Measurements from ENCODE around the gene FYN. TPM values are rescaled to one million over a fixed set of nuclear protein-coding genes. Genes with fewer than 3 reads are reported as not detected.

Gene FYN
- total RNA-seq, 2 donors from 2014 or later: 25.7 to 83.1 TPM

- ATAC-seq: no peak
- H3K4me3 ChIP-seq: no peak overlapping the region
- no peaks in the 10 kb centered on the region for H3K36me3 ChIP-seq (replicated peaks in 1 of 2; ENCODE audit: insufficient read depth in 1 of 2, low read depth in 2 of 2)
- H3K9me3 ChIP-seq: no peaks in the 10 kb centered on the region
- H3K4me1 ChIP-seq: no peaks in the 10 kb centered on the region
- peak in 2 of 4 donors; percentile 9 to 42 for DNase-seq
- no peaks in the 10 kb centered on the region for H3K27me3 ChIP-seq
- intact Hi-C loops (cut with DNase I): no loop called here
- TF ChIP-seq CTCF (IDR thresholded peaks at IDR 0.05) (no peak), POLR2A (IDR thresholded peaks at IDR 0.05) (no peak)
- no peak overlapping the region for H3K27ac ChIP-seq
- WGBS, 2 donors: 49 to 73% methylated on average over 3 to 5 of the region's 5 CpGs
These were observed 45.6 kb upstream of the FYN start for GRCh38 chr6:111918825-111919224.

DNA sequence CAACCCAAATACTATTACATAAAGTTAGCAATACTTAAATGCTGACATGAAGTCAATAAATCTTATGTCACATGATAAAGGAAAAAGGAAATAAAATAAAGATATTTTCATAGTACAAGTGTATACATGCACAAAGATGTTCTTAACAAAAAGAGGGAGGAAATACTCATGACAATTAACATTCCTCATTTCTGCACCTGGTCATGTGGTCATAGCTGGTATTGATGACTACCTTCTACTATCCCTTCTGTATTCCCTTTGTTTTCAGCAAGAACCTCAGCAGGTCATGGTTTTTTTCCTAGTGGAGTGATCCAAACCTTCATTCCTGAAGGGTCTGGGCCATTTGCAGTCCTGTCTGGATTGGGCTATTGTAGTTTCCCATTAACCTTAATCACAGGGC, 43.5 kb upstream of the FYN start:
- Histone ChIP-seq H3K36me3 (replicated peaks in 1 of 2; ENCODE audit: insufficient read depth in 1 of 2, low read depth in 2 of 2) (no peaks in the 10 kb centered on the region), H3K4me3 (no peak overlapping the region), H3K9me3 (no peaks in the 10 kb centered on the region), H3K4me1 (no peaks in the 10 kb centered on the region), H3K27ac (no peak overlapping the region), H3K27me3 (no peaks in the 10 kb centered on the region)
- DNase-seq (no peak), ATAC-seq (no peak)
- TF ChIP-seq POLR2A (IDR thresholded peaks at IDR 0.05): no peak
- no peak for TF ChIP-seq CTCF (IDR thresholded peaks at IDR 0.05)
- intact Hi-C loops (cut with DNase I): no loop called here

DNA sequence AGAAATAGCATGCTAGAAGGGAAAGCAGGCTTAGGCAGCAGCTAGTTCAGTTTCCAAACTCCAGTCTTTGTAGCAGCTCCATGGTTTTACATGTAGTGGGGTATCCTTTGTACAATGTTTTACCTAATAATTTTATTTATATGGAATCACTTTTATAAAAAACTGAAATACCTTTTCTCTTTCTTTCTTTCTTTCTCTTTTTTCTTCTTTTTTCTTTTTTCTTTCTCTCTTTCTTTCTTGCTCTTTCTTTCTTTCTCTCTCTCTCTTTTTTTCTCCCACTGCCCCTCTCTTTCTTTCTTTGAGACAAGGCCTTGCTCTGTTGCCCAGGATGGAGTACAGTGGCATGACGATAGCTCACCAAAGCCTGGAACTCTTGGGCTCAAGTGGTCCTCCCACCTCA, 41.4 kb upstream of the FYN start:
- Histone ChIP-seq H3K9me3 (no peaks in the 10 kb centered on the region), H3K4me3 (no peak overlapping the region), H3K27me3 (no peaks in the 10 kb centered on the region), H3K27ac (no peak overlapping the region), H3K4me1 (no peaks in the 10 kb centered on the region), H3K36me3 (replicated peaks in 1 of 2; ENCODE audit: insufficient read depth in 1 of 2, low read depth in 2 of 2) (no peaks in the 10 kb centered on the region)
- ATAC-seq (no peak), DNase-seq (no peak)
- intact Hi-C loops (cut with DNase I): no loop called here
- TF ChIP-seq POLR2A (IDR thresholded peaks at IDR 0.05) (no peak), CTCF (IDR thresholded peaks at IDR 0.05) (no peak)
- 87 to 93% methylated on average over 1 of the region's 1 CpG for WGBS, 2 donors

GRCh38 chr6:111912904-111913303, 39.7 kb upstream of the FYN start:
- DNase-seq (no peak), ATAC-seq (no peak)
- H3K27ac ChIP-seq: no peak overlapping the region
- no peaks in the 10 kb centered on the region for H3K9me3 ChIP-seq
- intact Hi-C loops (cut with DNase I): no loop called here
- no peaks in the 10 kb centered on the region for H3K4me1 ChIP-seq
- WGBS, 2 donors: 86 to 92% methylated on average over 2 of the region's 2 CpGs
- TF ChIP-seq CTCF (IDR thresholded peaks at IDR 0.05): no peak
- TF ChIP-seq POLR2A (IDR thresholded peaks at IDR 0.05): no peak
- H3K4me3 ChIP-seq: no peak overlapping the region
- no peaks in the 10 kb centered on the region for H3K27me3 ChIP-seq
- H3K36me3 ChIP-seq (replicated peaks in 1 of 2; ENCODE audit: insufficient read depth in 1 of 2, low read depth in 2 of 2): no peaks in the 10 kb centered on the region

DNA sequence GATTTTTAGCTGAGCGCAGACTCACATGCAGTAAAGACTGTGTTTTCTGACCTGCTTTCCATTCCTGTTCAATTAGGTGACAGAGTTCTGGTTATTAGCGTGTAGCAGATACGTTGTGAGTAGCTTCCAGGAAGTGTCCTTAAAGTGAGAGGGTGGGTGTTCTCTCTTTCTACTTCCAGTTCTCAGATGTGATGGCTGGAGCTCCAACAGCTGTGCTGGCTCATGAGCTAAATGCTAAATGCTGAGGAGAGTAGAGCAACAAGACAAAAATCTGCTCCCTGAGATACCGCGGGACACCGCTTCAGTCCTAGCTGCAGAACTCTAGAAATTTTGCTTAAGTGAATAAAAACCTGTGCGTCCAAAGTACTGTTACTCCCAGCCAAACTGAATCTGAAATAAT, 38.2 kb upstream of the FYN start:
- no peaks in the 10 kb centered on the region for H3K27me3 ChIP-seq
- intact Hi-C loops (cut with DNase I): no loop called here
- H3K27ac ChIP-seq: no peak overlapping the region
- H3K9me3 ChIP-seq: no peaks in the 10 kb centered on the region
- ATAC-seq (no peak), DNase-seq (no peak)
- 63 to 80% methylated on average over 7 of the region's 7 CpGs for WGBS, 2 donors
- no peaks in the 10 kb centered on the region for H3K36me3 ChIP-seq (replicated peaks in 1 of 2; ENCODE audit: insufficient read depth in 1 of 2, low read depth in 2 of 2)
- TF ChIP-seq POLR2A (IDR thresholded peaks at IDR 0.05) (no peak), CTCF (IDR thresholded peaks at IDR 0.05) (no peak)
- no peak overlapping the region for H3K4me3 ChIP-seq
- no peaks in the 10 kb centered on the region for H3K4me1 ChIP-seq
